Left colon (tissue), 2 donors: ENCODE results near the gene CYP2U1. TPM values are rescaled to one million over a fixed set of nuclear protein-coding genes. Genes with fewer than 3 reads are reported as not detected.

Experiments
- ATAC-seq: fragments of 200-7000 bp; cut with Tn5 transposase; one replicate; pipeline ENCODE4 v1.9.1; 2020; ENCODE audit warnings: mild to moderate bottlenecking, moderate library complexity
- DNase-seq, 2 donors: peaks; one replicate each; pipeline ENCODE4 v3.0.0-alpha.2; 2020
- intact Hi-C, 2 donors: fragments of 100-400 bp; cut with DNase I in 1 of 2; cut with micrococcal nuclease in 1 of 2; formaldehyde crosslinking; loops; one replicate each; pipeline versions ENCODE4 v1.11.2 to v1.14.0; 2022; cut with DNase I, micrococcal nuclease
- total RNA-seq, 2 donors: library from RNA; stranded (reverse); fragmentation: NEBNext Ultra II Directional; extraction: Animal tissue kit (Norgen Biotek cat#: 25700); gene quantifications; one replicate each; pipeline ENCODE4 v1.2.1, GENCODE V29; 2021
- donor health status: DM: no; HTN: no; CAD: no.
- donor health status: DM: yes; HTN: yes; CAD: no.

CYP2U1 gene
- total RNA-seq, 2 donors from 2014 or later: 2.8 to 4.0 TPM

GRCh38 chr4:107970063-107970798 lies 38.9 kb downstream of the CYP2U1 start:
- ATAC-seq (no peak), DNase-seq (no peak)
- intact Hi-C loops: no loop called here

GRCh38 chr4:107972605-107973004 lies 41.3 kb downstream of the CYP2U1 start:
- ATAC-seq: peak; percentile 30
- intact Hi-C loops: no loop called here
- DNase-seq: no peak

GRCh38 chr4:107974523-107974922 lies 43.2 kb downstream of the CYP2U1 start:
- DNase-seq (no peak), ATAC-seq (no peak)
- intact Hi-C loops: no loop called here

- DNase-seq: no peak
- intact Hi-C loops: no loop called here
- no peak for ATAC-seq
Observed at GRCh38 chr4:107977482-107977881, 46.1 kb downstream of the CYP2U1 start.

- no peak for DNase-seq
- ATAC-seq: no peak
- intact Hi-C loops: no loop called here
Observed at GRCh38 chr4:107977966-107978705, 46.8 kb downstream of the CYP2U1 start.

GRCh38 chr4:107978716-107979451 lies 47.5 kb downstream of the CYP2U1 start:
- intact Hi-C loops: no loop called here
- no peak for ATAC-seq
- DNase-seq: no peak

- intact Hi-C loops: loop anchor here in 1 of 2 donors (5.0 kb wide), 1 partner anchor 56 kb away; the partner anchor contains the start of gene CYP2U1
- no peak for DNase-seq
- peak; percentile 52 for ATAC-seq
Observed at GRCh38 chr4:107987916-107988762, 56.8 kb downstream of the CYP2U1 start.

GRCh38 chr4:107988763-107989035 lies 57.4 kb downstream of the CYP2U1 start:
- DNase-seq (no peak), ATAC-seq (peak; percentile 10)
- intact Hi-C loops: loop anchor here in 1 of 2 donors (5.0 kb wide), 1 partner anchor 56 kb away; the partner anchor contains the start of gene CYP2U1

GRCh38 chr4:107989162-107989536 lies 57.8 kb downstream of the CYP2U1 start:
- no peak for DNase-seq
- intact Hi-C loops: loop anchor here in 1 of 2 donors (5.0 kb wide), 1 partner anchor 57 kb away; the partner anchor contains the start of gene CYP2U1
- ATAC-seq: peak; percentile 23

GRCh38 chr4:107989537-107990386 lies 58.4 kb downstream of the CYP2U1 start, which contains the start of gene HADH:
HADH (plus strand) TSS chr4:107989889; CDS start chr4:107989933, 44 bp downstream.
- DNase-seq (peak; percentile 92 to 96), ATAC-seq (peak; percentile 92)
- intact Hi-C loops: loop anchor here in 1 of 2 donors (5.0 kb wide), 1 partner anchor 57 kb away; the partner anchor contains the start of gene CYP2U1

- no peak for DNase-seq
- intact Hi-C loops: no loop called here
- ATAC-seq: no peak
Observed at GRCh38 chr4:107991945-107992630, 60.7 kb downstream of the CYP2U1 start.

GRCh38 chr4:107993969-107994368 lies 62.6 kb downstream of the CYP2U1 start:
- intact Hi-C loops: no loop called here

GRCh38 chr4:107994894-107995293 lies 63.5 kb downstream of the CYP2U1 start:
- ATAC-seq (no peak), DNase-seq (no peak)
- intact Hi-C loops: no loop called here

More at GRCh38 chr4:107993969-107994368, 62.6 kb downstream of the CYP2U1 start:
- DNase-seq: no peak
- ATAC-seq: no peak

- ATAC-seq (peak; percentile 16), DNase-seq (no peak)
- intact Hi-C loops: no loop called here
Observed at GRCh38 chr4:107996949-107997788, 65.8 kb downstream of the CYP2U1 start.

GRCh38 chr4:107997794-107998193 lies 66.4 kb downstream of the CYP2U1 start:
- intact Hi-C loops: no loop called here
- DNase-seq: no peak
- ATAC-seq: no peak

GRCh38 chr4:107999932-108000539 lies 68.7 kb downstream of the CYP2U1 start:
- intact Hi-C loops: no loop called here
- ATAC-seq (no peak), DNase-seq (no peak)
